Measurements from ENCODE around the gene EFR3B.

DNA sequence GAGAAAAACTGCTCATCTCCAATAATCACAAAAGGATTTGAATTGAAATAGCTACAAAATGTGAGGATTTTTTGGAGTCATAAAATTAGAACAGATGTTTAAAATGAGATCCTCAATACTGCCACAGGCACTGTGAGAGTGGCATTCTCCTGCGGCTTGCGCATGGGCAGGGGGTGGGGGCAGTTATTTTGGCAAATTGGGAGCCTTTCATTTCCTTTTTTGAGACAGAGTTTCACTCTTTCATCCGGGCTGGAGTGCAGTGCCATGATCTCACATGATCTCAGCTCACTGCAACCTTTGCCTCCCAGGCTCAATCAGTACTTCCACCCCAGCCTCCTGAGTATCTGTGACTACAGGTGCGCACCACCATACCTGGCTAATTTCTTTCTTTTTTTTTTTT is 84.1 kb downstream of the EFR3B start:
- TF ChIP-seq, protein P1, sequence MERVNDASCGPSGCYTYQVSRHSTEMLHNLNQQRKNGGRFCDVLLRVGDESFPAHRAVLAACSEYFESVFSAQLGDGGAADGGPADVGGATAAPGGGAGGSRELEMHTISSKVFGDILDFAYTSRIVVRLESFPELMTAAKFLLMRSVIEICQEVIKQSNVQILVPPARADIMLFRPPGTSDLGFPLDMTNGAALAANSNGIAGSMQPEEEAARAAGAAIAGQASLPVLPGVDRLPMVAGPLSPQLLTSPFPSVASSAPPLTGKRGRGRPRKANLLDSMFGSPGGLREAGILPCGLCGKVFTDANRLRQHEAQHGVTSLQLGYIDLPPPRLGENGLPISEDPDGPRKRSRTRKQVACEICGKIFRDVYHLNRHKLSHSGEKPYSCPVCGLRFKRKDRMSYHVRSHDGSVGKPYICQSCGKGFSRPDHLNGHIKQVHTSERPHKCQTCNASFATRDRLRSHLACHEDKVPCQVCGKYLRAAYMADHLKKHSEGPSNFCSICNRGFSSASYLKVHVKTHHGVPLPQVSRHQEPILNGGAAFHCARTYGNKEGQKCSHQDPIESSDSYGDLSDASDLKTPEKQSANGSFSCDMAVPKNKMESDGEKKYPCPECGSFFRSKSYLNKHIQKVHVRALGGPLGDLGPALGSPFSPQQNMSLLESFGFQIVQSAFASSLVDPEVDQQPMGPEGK (CRISPR knock-in tag; IDR thresholded peaks at IDR 0.05; ENCODE audit: borderline replicate concordance) = no peak
- TF ChIP-seq SNAI2 (CRISPR knock-in tag; IDR thresholded peaks at IDR 0.05) = no peak
- TF ChIP-seq, protein P2, sequence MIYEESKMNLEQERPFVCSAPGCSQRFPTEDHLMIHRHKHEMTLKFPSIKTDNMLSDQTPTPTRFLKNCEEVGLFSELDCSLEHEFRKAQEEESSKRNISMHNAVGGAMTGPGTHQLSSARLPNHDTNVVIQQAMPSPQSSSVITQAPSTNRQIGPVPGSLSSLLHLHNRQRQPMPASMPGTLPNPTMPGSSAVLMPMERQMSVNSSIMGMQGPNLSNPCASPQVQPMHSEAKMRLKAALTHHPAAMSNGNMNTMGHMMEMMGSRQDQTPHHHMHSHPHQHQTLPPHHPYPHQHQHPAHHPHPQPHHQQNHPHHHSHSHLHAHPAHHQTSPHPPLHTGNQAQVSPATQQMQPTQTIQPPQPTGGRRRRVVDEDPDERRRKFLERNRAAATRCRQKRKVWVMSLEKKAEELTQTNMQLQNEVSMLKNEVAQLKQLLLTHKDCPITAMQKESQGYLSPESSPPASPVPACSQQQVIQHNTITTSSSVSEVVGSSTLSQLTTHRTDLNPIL (CRISPR knock-in tag; IDR thresholded peaks at IDR 0.05; ENCODE audit: low read depth) = no peak
- TF ChIP-seq RARB (CRISPR knock-in tag; IDR thresholded peaks at IDR 0.05) = no peak
- no peak for TF ChIP-seq ZFP3 (CRISPR knock-in tag; IDR thresholded peaks at IDR 0.05)
- TF ChIP-seq ZNF70 (CRISPR knock-in tag; IDR thresholded peaks at IDR 0.05) = no peak

Measured in SK-N-SH treated with all-trans-retinoic acid at 6 μM for 48 hours (cell line).